GM19397 (cell line): ENCODE measurements around the gene DDX1.
"Not testable (repeated sequence)": the region's sequence is repeated elsewhere in the genome, so short reads cannot be mapped to it uniquely, and the experiment has no call there.

Source experiments
- ATAC-seq: cut with Tn5 transposase; IDR thresholded peaks from one replicate; pipeline ENCODE4 v1.9.1; 2021; ENCODE audit warnings: mild to moderate bottlenecking, moderate library complexity; ENCODE audit not compliant: unreplicated experiment

The DDX1 gene

GRCh38 chr2:15591692-15592463, at the start of gene DDX1:
TSS of gene DDX1 (plus strand) at chr2:15591868. CDS start at chr2:15591934, 66 bp downstream.
- ATAC-seq, result peak; percentile 94

GRCh38 chr2:15542269-15542668, 49.4 kb upstream of the DDX1 start:
- not testable (repeated sequence) for ATAC-seq

GRCh38 chr2:15543053-15543452, 48.6 kb upstream of the DDX1 start:
- no peak for ATAC-seq

- ATAC-seq, result no peak
These were observed 48.1 kb upstream of the DDX1 start for GRCh38 chr2:15543541-15543940.

- ATAC-seq, result no peak
These were observed 47.4 kb upstream of the DDX1 start for GRCh38 chr2:15544227-15544626.

GRCh38 chr2:15546297-15547098, 45.2 kb upstream of the DDX1 start:
- no peak for ATAC-seq

GRCh38 chr2:15547115-15547876, 44.4 kb upstream of the DDX1 start:
- no peak for ATAC-seq

GRCh38 chr2:15548974-15549373, 42.7 kb upstream of the DDX1 start:
- no peak for ATAC-seq

GRCh38 chr2:15553519-15553918, 38.1 kb upstream of the DDX1 start:
- ATAC-seq, result no peak

GRCh38 chr2:15553951-15554350, 37.7 kb upstream of the DDX1 start:
- ATAC-seq, result no peak

GRCh38 chr2:15554525-15555218, 37.0 kb upstream of the DDX1 start:
- ATAC-seq, result no peak

GRCh38 chr2:15555760-15556193, 35.9 kb upstream of the DDX1 start:
- no peak for ATAC-seq

GRCh38 chr2:15556311-15556930, 35.2 kb upstream of the DDX1 start:
- ATAC-seq, result no peak

- ATAC-seq, result no peak
These were observed 33.8 kb upstream of the DDX1 start for GRCh38 chr2:15557887-15558311.

GRCh38 chr2:15559379-15560139, 32.1 kb upstream of the DDX1 start:
- no peak for ATAC-seq

- ATAC-seq, result peak; percentile 39
These were observed 31.3 kb upstream of the DDX1 start for GRCh38 chr2:15560140-15560987.

- ATAC-seq, result peak; percentile 84
These were observed 30.6 kb upstream of the DDX1 start, which contains the start of gene NBAS for GRCh38 chr2:15560988-15561573. TSS of gene NBAS (minus strand) at chr2:15561334. CDS start at chr2:15561304, 30 bp downstream.
